Caco-2 (cell line): ENCODE measurements around the gene GNL2. TPM values are rescaled to one million over a fixed set of nuclear protein-coding genes. Genes with fewer than 3 reads are reported as not detected.

Experiments
- BruUV-seq: library from RNA; stranded (reverse); fragments of 400-500 nt; replicated peaks from 2 replicates; lab custom pipeline; 2021; lab: Mats Ljungman, UMichigan
- CTCF ChIA-PET: fragments of 300-600 bp; sonication (Branson Sonifier 250); formaldehyde crosslinking; loops from one replicate; lab custom pipeline; 2022; ENCODE audit warnings: antibody characterized with exemption; lab: Charles Lee
- POLR2A ChIA-PET: fragments of 300-600 bp; sonication (Branson Sonifier 250); formaldehyde crosslinking; loops from one replicate; lab custom pipeline; 2022; ENCODE audit warnings: antibody characterized with exemption; lab: Charles Lee
- DNase-seq, 2 experiments: peaks; one replicate each; pipeline versions ENCODE4 v3.0.0 to v3.0.0-alpha.2; 2020 to 2022
- H3K27me3 ChIP-seq: replicated peaks from 2 replicates; pipeline ENCODE4 v1.6.0; 2011; ENCODE audit warnings: low read length; ENCODE audit not compliant: control insufficient read depth, insufficient read depth
- H3K36me3 ChIP-seq: 2 replicates; pipeline ENCODE4 v1.5.1; 2011; ENCODE audit warnings: low read length; ENCODE audit not compliant: control insufficient read depth, insufficient read depth
- H3K4me1 ChIP-seq: fragments of 250-450 bp; sonication (Bioruptor Pico); 2 replicates; pipeline ENCODE4 v1.5.1; 2020; ENCODE audit warnings: mild to moderate bottlenecking
- H3K4me3 ChIP-seq: 2 replicates; pipeline ENCODE4 v1.5.1; 2011; ENCODE audit warnings: low read depth, mild to moderate bottlenecking, control low read depth, low read length
- H3K9me3 ChIP-seq: fragments of 250-450 bp; sonication (Bioruptor Pico); 2 replicates; pipeline ENCODE4 v1.5.1; 2020; ENCODE audit warnings: mild to moderate bottlenecking, moderate library complexity
- H3K27ac Mint-ChIP-seq: one replicate; pipeline ENCODE4 v1.8.0; 2022; ENCODE audit warnings: mixed read lengths; ENCODE audit not compliant: unreplicated experiment
- H3K27me3 Mint-ChIP-seq: one replicate; pipeline ENCODE4 v1.8.0; 2022; ENCODE audit warnings: mixed read lengths; ENCODE audit not compliant: insufficient read depth, unreplicated experiment
- H3K36me3 Mint-ChIP-seq: one replicate; pipeline ENCODE4 v1.8.0; 2022; ENCODE audit warnings: mild to moderate bottlenecking, mixed read lengths; ENCODE audit not compliant: insufficient read depth, unreplicated experiment
- H3K4me1 Mint-ChIP-seq: one replicate; pipeline ENCODE4 v1.8.0; 2022; ENCODE audit warnings: low read depth, mixed read lengths; ENCODE audit not compliant: unreplicated experiment
- H3K4me3 Mint-ChIP-seq: one replicate; pipeline ENCODE4 v1.8.0; 2022; ENCODE audit warnings: mild to moderate bottlenecking, moderate library complexity, mixed read lengths; ENCODE audit not compliant: unreplicated experiment
- H3K9me3 Mint-ChIP-seq: one replicate; pipeline ENCODE4 v1.8.0; 2022; ENCODE audit warnings: mixed read lengths; ENCODE audit not compliant: unreplicated experiment
- CTCF ChIP-seq, 2 experiments: fragments of 200-600 bp in 1 of 2; IDR thresholded peaks; 1 replicate in 1 of 2; 2 replicates in 1 of 2; pipeline versions ENCODE4 v1.5.1 to v1.8.0; 2011 to 2022; ENCODE audit warnings: antibody characterized with exemption in 1 of 2, control low read depth in 1 of 2, inconsistent platforms in 1 of 2, low read depth in 1 of 2, low read length in 1 of 2, mild to moderate bottlenecking in 1 of 2, moderate library complexity in 1 of 2; ENCODE audit not compliant: insufficient read depth in 1 of 2, severe bottlenecking in 1 of 2, unreplicated experiment in 1 of 2
- intact Hi-C: fragments of 100-400 bp; cut with micrococcal nuclease; formaldehyde crosslinking; loops from one replicate; pipeline ENCODE4 v1.10.0; 2022; ENCODE audit not compliant: unreplicated experiment
- total RNA-seq: library from RNA; stranded (reverse); gene quantifications from 2 replicates; pipeline ENCODE4 v1.2.3, GENCODE V29; 2022

The GNL2 gene
- total RNA-seq, 1 experiment from 2014 or later, result 51.6 TPM

- CTCF ChIA-PET, result no interaction called here
- TF ChIP-seq CTCF (IDR thresholded peaks at IDR 0.05; ENCODE audit: insufficient read depth in 1 of 2, low read depth in 1 of 2, low read length in 1 of 2, severe bottlenecking in 1 of 2, unreplicated experiment in 1 of 2), result no peak
- no peaks in the 10 kb centered on the region for H3K9me3 Mint-ChIP-seq
- Histone ChIP-seq H3K9me3 (no peaks in the 10 kb centered on the region), H3K27me3 (no peaks in the 10 kb centered on the region), H3K4me1 (no peaks in the 10 kb centered on the region), H3K36me3 (no peaks in the 10 kb centered on the region), H3K4me3 (no peak overlapping the region)
- intact Hi-C loops, result no loop called here
- POLR2A ChIA-PET, result no interaction called here
- no peak overlapping the region for H3K27ac Mint-ChIP-seq
- H3K36me3 Mint-ChIP-seq, result no peaks in the 10 kb centered on the region
- DNase-seq, result no peak
- H3K27me3 Mint-ChIP-seq, result peaks cover 40% of the 10 kb centered on the region
- no peak overlapping the region for H3K4me3 Mint-ChIP-seq
- no peaks in the 10 kb centered on the region for H3K4me1 Mint-ChIP-seq
- BruUV-seq, result no TSS peak
Observed at GRCh38 chr1:37616330-37616729, 20.6 kb upstream of the GNL2 start.

- no peak overlapping the region for H3K4me3 Mint-ChIP-seq
- intact Hi-C loops, result no loop called here
- DNase-seq, result no peak
- H3K4me1 Mint-ChIP-seq, result no peaks in the 10 kb centered on the region
- ChIA-PET POLR2A (no interaction called here), CTCF (no interaction called here)
- no peaks in the 10 kb centered on the region for H3K36me3 ChIP-seq
- H3K27me3 ChIP-seq, result no peaks in the 10 kb centered on the region
- no TSS peak for BruUV-seq
- no peaks in the 10 kb centered on the region for H3K4me1 ChIP-seq
- no peak overlapping the region for H3K4me3 ChIP-seq
- H3K27me3 Mint-ChIP-seq, result peaks cover 36% of the 10 kb centered on the region
- no peaks in the 10 kb centered on the region for H3K9me3 ChIP-seq
- H3K9me3 Mint-ChIP-seq, result no peaks in the 10 kb centered on the region
- no peaks in the 10 kb centered on the region for H3K36me3 Mint-ChIP-seq
- no peak for TF ChIP-seq CTCF (IDR thresholded peaks at IDR 0.05; ENCODE audit: insufficient read depth in 1 of 2, low read depth in 1 of 2, low read length in 1 of 2, severe bottlenecking in 1 of 2, unreplicated experiment in 1 of 2)
- H3K27ac Mint-ChIP-seq, result no peak overlapping the region
Observed at GRCh38 chr1:37614105-37614504, 18.4 kb upstream of the GNL2 start.

DNA sequence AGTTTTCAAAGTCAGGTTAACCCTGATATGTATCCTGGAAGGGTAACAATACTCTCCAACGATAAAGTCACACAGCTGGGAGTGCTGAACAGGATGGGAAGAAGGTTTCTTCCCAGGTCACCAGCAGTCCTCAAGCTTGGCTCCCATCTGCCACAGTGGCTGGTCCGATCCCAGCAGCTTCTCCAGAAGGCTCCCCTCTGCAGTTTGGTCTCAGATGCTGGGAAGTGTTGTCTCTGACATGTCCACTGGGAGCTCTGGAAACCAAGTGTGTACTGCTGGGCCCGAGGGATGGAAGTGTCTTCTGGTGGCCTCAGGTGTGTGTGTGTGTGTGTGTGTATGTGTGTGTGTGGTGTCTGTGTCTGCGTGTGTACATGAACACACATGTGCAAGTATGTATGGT, 16.4 kb upstream of the GNL2 start:
- no TSS peak for BruUV-seq
- intact Hi-C loops, result no loop called here
- Mint-ChIP-seq H3K27ac (no peak overlapping the region), H3K4me1 (no peaks in the 10 kb centered on the region), H3K4me3 (no peak overlapping the region), H3K9me3 (no peaks in the 10 kb centered on the region), H3K36me3 (no peaks in the 10 kb centered on the region), H3K27me3 (peaks cover 26% of the 10 kb centered on the region)
- no peak for DNase-seq
- CTCF ChIA-PET, result interaction anchor here (0.9 kb wide), 1 partner anchor 9 kb away, joined by 3 read pairs; no protein-coding TSS in a partner anchor
- Histone ChIP-seq H3K4me3 (no peak overlapping the region), H3K36me3 (no peaks in the 10 kb centered on the region), H3K9me3 (no peaks in the 10 kb centered on the region), H3K27me3 (no peaks in the 10 kb centered on the region), H3K4me1 (no peaks in the 10 kb centered on the region)
- no peak for TF ChIP-seq CTCF (IDR thresholded peaks at IDR 0.05; ENCODE audit: insufficient read depth in 1 of 2, low read depth in 1 of 2, low read length in 1 of 2, severe bottlenecking in 1 of 2, unreplicated experiment in 1 of 2)
- POLR2A ChIA-PET, result interaction anchor here (1.0 kb wide), 1 partner anchor 16 kb away, joined by 3 read pairs; the partner anchor contains the start of gene GNL2
